BJ (cell line): Measurements from ENCODE around the gene H19. TPM values are rescaled to one million over a fixed set of nuclear protein-coding genes. Genes with fewer than 3 reads are reported as not detected.

Experiments
- CTCF ChIA-PET: fragments of 350-600 bp; formaldehyde crosslinking; extraction: SDS; loops from one replicate; lab custom pipeline; 2021; ENCODE audit warnings: antibody characterized with exemption, inconsistent platforms; lab: Yijun Ruan, JAX
- POLR2A ChIA-PET: fragments of 300-600 bp; sonication (Branson Sonifier 250); formaldehyde crosslinking; extraction: SDS; loops from one replicate; lab custom pipeline; 2021; ENCODE audit warnings: antibody characterized with exemption; lab: Charles Lee
- DNase-seq: peaks from one replicate; pipeline ENCODE4 v3.0.0-alpha.2; 2011; ENCODE audit warnings: low read depth
- H3K27me3 ChIP-seq: 2 replicates; pipeline ENCODE4 v1.6.0; 2011; ENCODE audit warnings: low read length; ENCODE audit not compliant: control insufficient read depth, insufficient read depth
- H3K36me3 ChIP-seq: 2 replicates; pipeline ENCODE4 v1.5.1; 2011; ENCODE audit warnings: low read length; ENCODE audit not compliant: control insufficient read depth, insufficient read depth
- H3K4me3 ChIP-seq: 2 replicates; pipeline ENCODE4 v1.5.1; 2011; ENCODE audit warnings: low read depth, mild to moderate bottlenecking, control low read depth, low read length
- polyA plus RNA-seq: library from polyadenylated mRNA; depleted of rRNA; stranded (reverse); fragments of >200 nt; gene quantifications from 2 replicates; pipeline ENCODE4 v1.2.3, GENCODE V29; 2011
- TF ChIP-seq, protein P1 (sequence below): IDR thresholded peaks from 2 replicates; pipeline ENCODE4 v1.5.1; 2011; ENCODE audit warnings: low read depth, mild to moderate bottlenecking, control low read depth, inconsistent platforms, low read length, moderate library complexity; ENCODE audit not compliant: insufficient read depth

Gene H19
- polyA plus RNA-seq, 1 experiment: 1.9 TPM

DNA sequence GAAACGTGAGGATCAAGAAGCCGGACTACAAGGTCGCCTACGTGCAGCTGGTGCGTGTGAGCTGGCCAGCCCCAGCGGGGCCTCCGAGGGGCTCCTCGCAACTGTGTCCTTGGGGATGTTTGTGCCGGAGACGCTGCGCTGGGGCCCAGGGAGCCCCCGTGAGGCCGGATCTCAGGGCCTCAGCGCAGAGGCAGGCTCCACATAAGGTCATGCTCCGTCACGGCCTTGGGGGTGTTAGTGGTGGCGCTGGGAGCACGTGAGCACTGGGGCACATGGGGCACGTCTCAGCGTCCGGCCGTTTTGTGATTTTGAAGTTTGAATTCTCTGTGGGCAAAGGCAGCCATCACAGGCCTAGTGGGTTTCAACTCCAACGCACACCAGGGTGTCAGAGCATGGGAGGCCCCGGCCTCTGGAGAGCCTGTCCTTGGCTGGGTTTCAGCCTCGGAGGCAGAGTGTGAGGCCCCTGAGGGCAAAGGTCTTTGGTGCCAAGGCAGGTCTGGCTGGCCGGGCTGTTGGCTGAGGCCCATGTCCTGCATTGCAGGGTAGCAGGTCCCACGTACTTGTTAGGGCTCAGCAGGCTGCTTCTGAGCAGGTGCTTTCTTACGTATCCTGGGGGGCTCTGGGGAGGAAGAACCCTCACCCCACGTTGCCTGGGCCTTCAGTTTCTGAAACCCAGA is 44.7 kb downstream of the H19 start:
- TF ChIP-seq, protein P1, sequence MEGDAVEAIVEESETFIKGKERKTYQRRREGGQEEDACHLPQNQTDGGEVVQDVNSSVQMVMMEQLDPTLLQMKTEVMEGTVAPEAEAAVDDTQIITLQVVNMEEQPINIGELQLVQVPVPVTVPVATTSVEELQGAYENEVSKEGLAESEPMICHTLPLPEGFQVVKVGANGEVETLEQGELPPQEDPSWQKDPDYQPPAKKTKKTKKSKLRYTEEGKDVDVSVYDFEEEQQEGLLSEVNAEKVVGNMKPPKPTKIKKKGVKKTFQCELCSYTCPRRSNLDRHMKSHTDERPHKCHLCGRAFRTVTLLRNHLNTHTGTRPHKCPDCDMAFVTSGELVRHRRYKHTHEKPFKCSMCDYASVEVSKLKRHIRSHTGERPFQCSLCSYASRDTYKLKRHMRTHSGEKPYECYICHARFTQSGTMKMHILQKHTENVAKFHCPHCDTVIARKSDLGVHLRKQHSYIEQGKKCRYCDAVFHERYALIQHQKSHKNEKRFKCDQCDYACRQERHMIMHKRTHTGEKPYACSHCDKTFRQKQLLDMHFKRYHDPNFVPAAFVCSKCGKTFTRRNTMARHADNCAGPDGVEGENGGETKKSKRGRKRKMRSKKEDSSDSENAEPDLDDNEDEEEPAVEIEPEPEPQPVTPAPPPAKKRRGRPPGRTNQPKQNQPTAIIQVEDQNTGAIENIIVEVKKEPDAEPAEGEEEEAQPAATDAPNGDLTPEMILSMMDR: no peak
- no peaks in the 10 kb centered on the region for H3K27me3 ChIP-seq
- DNase-seq: no peak
- no peaks in the 10 kb centered on the region for H3K36me3 ChIP-seq
- POLR2A ChIA-PET: no interaction called here
- H3K4me3 ChIP-seq: no peak overlapping the region
- CTCF ChIA-PET: interaction anchor here (1.2 to 2.0 kb wide), 6 partner anchors 14 to 259 kb away, joined by 4 to 18 read pairs (median 7); no protein-coding TSS in a partner anchor

DNA sequence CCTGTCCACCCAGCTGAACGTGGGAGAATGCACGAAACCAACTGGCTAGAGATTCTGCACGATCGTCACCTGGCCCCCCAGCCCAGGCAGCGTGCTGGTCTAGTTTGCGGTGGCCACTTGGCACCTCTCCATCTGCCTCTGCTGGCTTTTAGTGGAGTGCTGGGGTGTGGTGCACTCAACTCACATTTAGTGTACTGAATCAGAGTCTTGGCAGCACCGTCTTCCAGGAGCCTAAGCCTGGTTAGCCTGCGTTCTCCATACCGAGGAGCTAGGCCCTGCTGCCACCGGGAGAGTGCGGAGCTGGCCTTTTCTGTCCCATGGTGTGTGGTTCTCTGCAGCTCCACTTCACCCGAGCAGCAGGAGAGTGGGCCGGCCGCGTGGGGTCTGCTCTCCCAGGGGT is 47.7 kb downstream of the H19 start:
- Histone ChIP-seq H3K4me3 (no peak overlapping the region), H3K36me3 (no peaks in the 10 kb centered on the region), H3K27me3 (no peaks in the 10 kb centered on the region)
- TF ChIP-seq, protein P1: no peak
- CTCF ChIA-PET: interaction anchor here (0.9 to 4.3 kb wide), 15 partner anchors 13 to 256 kb away, joined by 3 to 85 read pairs (median 5); partner anchors contain the start of genes H19 and SYT8
- POLR2A ChIA-PET: no interaction called here
- no peak for DNase-seq

DNA sequence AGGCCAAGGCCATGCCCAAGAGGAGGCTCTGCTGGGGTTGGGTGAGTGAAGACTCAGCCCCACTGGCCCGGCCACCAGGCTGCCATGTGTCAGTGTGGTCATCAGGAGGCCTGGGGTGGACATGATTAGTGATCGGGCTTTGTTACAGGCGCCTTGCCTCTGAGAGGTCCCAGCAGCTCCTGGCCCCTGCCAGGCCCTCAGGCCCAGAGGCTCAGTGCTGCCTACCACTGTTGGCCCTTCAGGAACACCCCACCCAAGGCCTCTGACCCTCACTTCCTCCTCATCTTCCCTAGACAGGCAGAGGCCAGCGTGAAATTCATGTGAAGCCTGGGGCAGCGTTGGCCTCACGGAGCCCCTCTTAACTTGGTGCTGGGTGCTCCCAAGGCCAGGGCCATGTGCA is 48.3 kb downstream of the H19 start:
- H3K4me3 ChIP-seq: no peak overlapping the region
- DNase-seq: no peak
- CTCF ChIA-PET: interaction anchor here (0.6 to 4.3 kb wide), 23 partner anchors 14 to 1037 kb away, joined by 3 to 85 read pairs (median 5); partner anchors contain the start of genes H19, LSP1 and SYT8
- H3K36me3 ChIP-seq: no peaks in the 10 kb centered on the region
- POLR2A ChIA-PET: no interaction called here
- TF ChIP-seq, protein P1: no peak
- no peaks in the 10 kb centered on the region for H3K27me3 ChIP-seq

DNA sequence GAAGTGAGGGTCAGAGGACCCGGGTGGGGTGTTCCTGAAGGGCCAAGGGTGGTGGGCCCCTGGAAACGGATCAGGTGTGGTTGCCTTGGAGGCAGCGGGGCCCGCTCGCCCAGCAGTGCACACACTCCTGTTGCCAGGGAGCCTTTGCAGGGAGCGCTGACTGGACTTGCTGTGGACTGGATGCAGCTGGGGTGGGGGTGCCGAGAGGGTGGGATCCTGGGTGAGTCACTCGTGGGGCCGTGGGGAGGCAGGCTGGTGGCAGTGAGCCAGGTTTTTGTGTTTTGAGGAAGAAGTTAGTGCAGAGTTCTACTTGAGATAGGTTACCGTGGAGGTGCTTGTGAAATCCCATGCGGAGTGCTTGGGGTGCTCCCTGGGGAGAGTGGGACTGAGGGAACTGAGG is 49.3 kb downstream of the H19 start:
- CTCF ChIA-PET: interaction anchor here (0.8 to 4.3 kb wide), 22 partner anchors 13 to 317 kb away, joined by 3 to 85 read pairs (median 6); partner anchors contain the start of genes H19, LSP1, SYT8 and TNNI2

More for the DNA sequence above, 49.3 kb downstream of the H19 start:
- TF ChIP-seq, protein P1: no peak
- POLR2A ChIA-PET: no interaction called here
- no peaks in the 10 kb centered on the region for H3K27me3 ChIP-seq
- no peaks in the 10 kb centered on the region for H3K36me3 ChIP-seq
- DNase-seq: no peak
- H3K4me3 ChIP-seq: no peak overlapping the region
